HL-60 (cell line): ENCODE results near the gene SLC9A1.

Experiments used
- POLR2AphosphoS5 ChIP-seq: IDR thresholded peaks from 2 replicates; pipeline ENCODE4 v1.6.1; 2012; ENCODE audit warnings: low read depth
- TF ChIP-seq, protein P1 (sequence below): IDR thresholded peaks from 2 replicates; pipeline ENCODE4 v1.6.1; 2012; ENCODE audit warnings: low read depth; ENCODE audit not compliant: insufficient replicate concordance
- TF ChIP-seq, protein P2 (sequence below): IDR thresholded peaks from one replicate; pipeline ENCODE4 v1.5.1; 2011; ENCODE audit warnings: low read length, control low read depth, inconsistent platforms; ENCODE audit not compliant: insufficient read depth

DNA sequence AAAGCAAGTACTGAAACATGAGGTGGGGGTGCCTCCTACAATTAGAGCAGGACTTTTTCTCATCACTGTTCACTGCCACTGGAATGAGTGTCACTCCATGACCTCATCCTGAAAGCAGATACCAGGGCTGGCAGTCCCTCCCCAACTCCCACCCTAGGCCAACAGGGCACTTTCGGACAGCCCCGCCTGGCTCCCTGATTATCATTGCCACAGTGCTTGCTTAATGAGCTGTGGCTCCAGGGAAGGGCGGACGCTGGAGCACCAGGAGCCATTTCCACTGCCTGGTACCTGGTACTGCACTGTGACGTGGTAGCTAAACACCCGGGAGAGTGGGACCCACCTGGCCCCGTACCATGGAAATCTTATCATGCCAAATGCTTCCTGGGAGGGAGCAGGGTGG, 22.3 kb downstream of the SLC9A1 start:
- no peak for TF ChIP-seq POLR2AphosphoS5
- TF ChIP-seq, protein P1, sequence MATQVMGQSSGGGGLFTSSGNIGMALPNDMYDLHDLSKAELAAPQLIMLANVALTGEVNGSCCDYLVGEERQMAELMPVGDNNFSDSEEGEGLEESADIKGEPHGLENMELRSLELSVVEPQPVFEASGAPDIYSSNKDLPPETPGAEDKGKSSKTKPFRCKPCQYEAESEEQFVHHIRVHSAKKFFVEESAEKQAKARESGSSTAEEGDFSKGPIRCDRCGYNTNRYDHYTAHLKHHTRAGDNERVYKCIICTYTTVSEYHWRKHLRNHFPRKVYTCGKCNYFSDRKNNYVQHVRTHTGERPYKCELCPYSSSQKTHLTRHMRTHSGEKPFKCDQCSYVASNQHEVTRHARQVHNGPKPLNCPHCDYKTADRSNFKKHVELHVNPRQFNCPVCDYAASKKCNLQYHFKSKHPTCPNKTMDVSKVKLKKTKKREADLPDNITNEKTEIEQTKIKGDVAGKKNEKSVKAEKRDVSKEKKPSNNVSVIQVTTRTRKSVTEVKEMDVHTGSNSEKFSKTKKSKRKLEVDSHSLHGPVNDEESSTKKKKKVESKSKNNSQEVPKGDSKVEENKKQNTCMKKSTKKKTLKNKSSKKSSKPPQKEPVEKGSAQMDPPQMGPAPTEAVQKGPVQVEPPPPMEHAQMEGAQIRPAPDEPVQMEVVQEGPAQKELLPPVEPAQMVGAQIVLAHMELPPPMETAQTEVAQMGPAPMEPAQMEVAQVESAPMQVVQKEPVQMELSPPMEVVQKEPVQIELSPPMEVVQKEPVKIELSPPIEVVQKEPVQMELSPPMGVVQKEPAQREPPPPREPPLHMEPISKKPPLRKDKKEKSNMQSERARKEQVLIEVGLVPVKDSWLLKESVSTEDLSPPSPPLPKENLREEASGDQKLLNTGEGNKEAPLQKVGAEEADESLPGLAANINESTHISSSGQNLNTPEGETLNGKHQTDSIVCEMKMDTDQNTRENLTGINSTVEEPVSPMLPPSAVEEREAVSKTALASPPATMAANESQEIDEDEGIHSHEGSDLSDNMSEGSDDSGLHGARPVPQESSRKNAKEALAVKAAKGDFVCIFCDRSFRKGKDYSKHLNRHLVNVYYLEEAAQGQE: no peak
- TF ChIP-seq, protein P2, sequence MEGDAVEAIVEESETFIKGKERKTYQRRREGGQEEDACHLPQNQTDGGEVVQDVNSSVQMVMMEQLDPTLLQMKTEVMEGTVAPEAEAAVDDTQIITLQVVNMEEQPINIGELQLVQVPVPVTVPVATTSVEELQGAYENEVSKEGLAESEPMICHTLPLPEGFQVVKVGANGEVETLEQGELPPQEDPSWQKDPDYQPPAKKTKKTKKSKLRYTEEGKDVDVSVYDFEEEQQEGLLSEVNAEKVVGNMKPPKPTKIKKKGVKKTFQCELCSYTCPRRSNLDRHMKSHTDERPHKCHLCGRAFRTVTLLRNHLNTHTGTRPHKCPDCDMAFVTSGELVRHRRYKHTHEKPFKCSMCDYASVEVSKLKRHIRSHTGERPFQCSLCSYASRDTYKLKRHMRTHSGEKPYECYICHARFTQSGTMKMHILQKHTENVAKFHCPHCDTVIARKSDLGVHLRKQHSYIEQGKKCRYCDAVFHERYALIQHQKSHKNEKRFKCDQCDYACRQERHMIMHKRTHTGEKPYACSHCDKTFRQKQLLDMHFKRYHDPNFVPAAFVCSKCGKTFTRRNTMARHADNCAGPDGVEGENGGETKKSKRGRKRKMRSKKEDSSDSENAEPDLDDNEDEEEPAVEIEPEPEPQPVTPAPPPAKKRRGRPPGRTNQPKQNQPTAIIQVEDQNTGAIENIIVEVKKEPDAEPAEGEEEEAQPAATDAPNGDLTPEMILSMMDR: no peak
